A549 (cell line): ENCODE results near the gene NGEF.

Experiments
- BCL3 ChIP-seq: fragments of >200 bp; sonication (Bioruptor Twin); formaldehyde crosslinking; IDR thresholded peaks from 3 replicates; pipeline ENCODE4 v1.6.1; 2016
- CBX2 ChIP-seq: fragments of 200-600 bp; sonication (generic); IDR thresholded peaks from 2 replicates; pipeline ENCODE4 v1.6.1; 2016; ENCODE audit warnings: low read depth, mild to moderate bottlenecking, borderline replicate concordance
- CEBPB ChIP-seq, 2 experiments: fragments of >200 bp in 1 of 2; sonication (Bioruptor Twin) in 1 of 2; formaldehyde crosslinking in 1 of 2; IDR thresholded peaks; 2 replicates each; pipeline ENCODE4 v1.6.1; 2012 to 2016
- CHD4 ChIP-seq: fragments of 200-600 bp; sonication (generic); IDR thresholded peaks from 2 replicates; pipeline ENCODE4 v1.6.1; 2016; ENCODE audit warnings: antibody characterized with exemption, mild to moderate bottlenecking, borderline replicate concordance
- EP300 ChIP-seq, 2 experiments: fragments of >200 bp; sonication (Bioruptor Twin); formaldehyde crosslinking; IDR thresholded peaks; 2 replicates in 1 of 2; 3 replicates in 1 of 2; pipeline ENCODE4 v1.6.1; 2016 to 2017
- JUNB ChIP-seq: fragments of >200 bp; sonication (Bioruptor Twin); formaldehyde crosslinking; IDR thresholded peaks from 2 replicates; pipeline ENCODE4 v1.6.1; 2016
- NPAS2 ChIP-seq: fragments of 250-450 bp; sonication (Bioruptor Pico); IDR thresholded peaks from 2 replicates; pipeline ENCODE4 v1.8.0; 2022; ENCODE audit warnings: mild to moderate bottlenecking, moderate library complexity, borderline replicate concordance
- POLR2A ChIP-seq: IDR thresholded peaks from 2 replicates; pipeline ENCODE4 v1.6.1; 2012; ENCODE audit warnings: mild to moderate bottlenecking, low read length
- REST ChIP-seq: fragments of 200-600 bp; sonication (generic); IDR thresholded peaks from 2 replicates; pipeline ENCODE4 v1.6.1; 2016; ENCODE audit warnings: antibody characterized with exemption, mild to moderate bottlenecking, moderate library complexity
- RFX5 ChIP-seq: fragments of 450-650 bp; IDR thresholded peaks from 2 replicates; pipeline ENCODE4 v1.7.1; 2014; ENCODE audit warnings: antibody characterized with exemption, mild to moderate bottlenecking, moderate library complexity
- TP53 ChIP-seq: fragments of 250-450 bp; sonication (Bioruptor Pico); IDR thresholded peaks from 2 replicates; pipeline ENCODE4 v1.5.0; 2021; ENCODE audit warnings: mild to moderate bottlenecking, moderate library complexity
- USF2 ChIP-seq: fragments of 450-650 bp; IDR thresholded peaks from 2 replicates; pipeline ENCODE4 v1.6.1; 2014; ENCODE audit warnings: antibody characterized with exemption
- TF ChIP-seq, protein P1 (sequence below): fragments of >200 bp; sonication (Bioruptor Twin); formaldehyde crosslinking; IDR thresholded peaks from 3 replicates; pipeline ENCODE4 v1.5.1; 2016

DNA sequence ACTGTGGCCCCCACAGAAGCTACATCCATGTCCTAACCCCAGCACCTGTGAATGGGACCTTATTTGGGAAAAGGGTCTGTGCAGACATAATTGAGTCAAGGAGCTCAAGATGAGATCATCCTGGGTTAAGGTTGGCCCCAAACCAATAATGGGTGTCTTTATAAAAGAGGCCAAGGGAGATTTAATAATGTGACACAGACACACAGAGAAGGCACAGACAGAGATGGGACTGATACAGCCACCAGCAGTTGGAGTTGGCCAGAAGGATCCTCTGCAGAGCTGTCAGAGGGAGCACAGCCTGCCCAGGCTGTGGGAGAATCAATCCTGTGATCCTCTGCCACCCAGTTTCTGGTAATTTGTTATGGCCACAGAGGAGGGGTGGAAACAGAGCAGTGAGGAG lies 116.9 kb downstream of the NGEF start:
- TF ChIP-seq, protein P1, sequence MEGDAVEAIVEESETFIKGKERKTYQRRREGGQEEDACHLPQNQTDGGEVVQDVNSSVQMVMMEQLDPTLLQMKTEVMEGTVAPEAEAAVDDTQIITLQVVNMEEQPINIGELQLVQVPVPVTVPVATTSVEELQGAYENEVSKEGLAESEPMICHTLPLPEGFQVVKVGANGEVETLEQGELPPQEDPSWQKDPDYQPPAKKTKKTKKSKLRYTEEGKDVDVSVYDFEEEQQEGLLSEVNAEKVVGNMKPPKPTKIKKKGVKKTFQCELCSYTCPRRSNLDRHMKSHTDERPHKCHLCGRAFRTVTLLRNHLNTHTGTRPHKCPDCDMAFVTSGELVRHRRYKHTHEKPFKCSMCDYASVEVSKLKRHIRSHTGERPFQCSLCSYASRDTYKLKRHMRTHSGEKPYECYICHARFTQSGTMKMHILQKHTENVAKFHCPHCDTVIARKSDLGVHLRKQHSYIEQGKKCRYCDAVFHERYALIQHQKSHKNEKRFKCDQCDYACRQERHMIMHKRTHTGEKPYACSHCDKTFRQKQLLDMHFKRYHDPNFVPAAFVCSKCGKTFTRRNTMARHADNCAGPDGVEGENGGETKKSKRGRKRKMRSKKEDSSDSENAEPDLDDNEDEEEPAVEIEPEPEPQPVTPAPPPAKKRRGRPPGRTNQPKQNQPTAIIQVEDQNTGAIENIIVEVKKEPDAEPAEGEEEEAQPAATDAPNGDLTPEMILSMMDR: no peak
- TF ChIP-seq RFX5: no peak
- TF ChIP-seq EP300 (IDR thresholded peaks at IDR 0.05): no peak
- TF ChIP-seq JUNB: no peak
- no peak for TF ChIP-seq POLR2A
- no peak for TF ChIP-seq USF2
- TF ChIP-seq CBX2: no peak
- TF ChIP-seq TP53: no peak
- TF ChIP-seq CHD4: no peak
- TF ChIP-seq BCL3: no peak
- no peak for TF ChIP-seq CEBPB (IDR thresholded peaks at IDR 0.05)
- no peak for TF ChIP-seq NPAS2
- TF ChIP-seq REST: no peak
